Thoracic aorta (tissue), 2 donors: ENCODE results near the gene GFER. TPM values are rescaled to one million over a fixed set of nuclear protein-coding genes. Genes with fewer than 3 reads are reported as not detected.
A peak's percentile ranks its signal among the peaks of the same experiment; 100 is the strongest.
"Not testable (repeated sequence)": the region's sequence is repeated elsewhere in the genome, so short reads cannot be mapped to it uniquely, and the experiment has no call there.

Experiments
- ATAC-seq: fragments of 150-250 bp; one replicate; pipeline ENCODE4 v1.8.0; 2017; ENCODE audit warnings: low read depth; ENCODE audit not compliant: insufficient number of reproducible peaks, low FRiP score
- DNase-seq: peaks from one replicate; pipeline ENCODE4 v3.0.0-alpha.2; 2020; ENCODE audit warnings: low spot score
- H3K27ac ChIP-seq, 2 donors: fragments of 200-600 bp; sonication (generic); 1 replicate in 1 of 2; 2 replicates in 1 of 2; pipeline ENCODE4 v1.5.1; 2016; ENCODE audit warnings: mild to moderate bottlenecking in 2 of 2, moderate library complexity in 2 of 2
- H3K27me3 ChIP-seq: fragments of 200-600 bp; sonication (generic); replicated peaks from 2 replicates; pipeline ENCODE4 v1.6.0; 2016; ENCODE audit warnings: mild to moderate bottlenecking; ENCODE audit not compliant: insufficient read depth
- H3K36me3 ChIP-seq: fragments of 200-600 bp; sonication (generic); one replicate; pipeline ENCODE4 v1.5.1; 2016
- H3K4me1 ChIP-seq, 2 donors: fragments of 200-600 bp; sonication (generic); 1 replicate in 1 of 2; 2 replicates in 1 of 2; pipeline versions ENCODE4 v1.5.1 to v1.6.0; 2016; ENCODE audit warnings: low read depth in 2 of 2, mild to moderate bottlenecking in 1 of 2; ENCODE audit not compliant: control insufficient read depth in 1 of 2
- H3K4me3 ChIP-seq: fragments of 200-600 bp; sonication (generic); 2 replicates; pipeline ENCODE4 v1.5.1; 2016; ENCODE audit warnings: mild to moderate bottlenecking
- H3K9me3 ChIP-seq: fragments of 200-600 bp; sonication (generic); 2 replicates; pipeline ENCODE4 v1.5.1; 2016
- CTCF ChIP-seq: fragments of 200-600 bp; sonication (generic); IDR thresholded peaks from one replicate; pipeline ENCODE4 v1.5.1; 2019; ENCODE audit warnings: antibody characterized with exemption
- total RNA-seq, 2 donors: library from RNA; depleted of rRNA; stranded (reverse); fragments of >200 nt; gene quantifications; one replicate each; pipeline versions ENCODE4 v1.1.0 to v1.2.3, GENCODE V29; 2016

GFER gene
- total RNA-seq, 2 donors from 2014 or later, result 12.4 to 14.6 TPM

DNA sequence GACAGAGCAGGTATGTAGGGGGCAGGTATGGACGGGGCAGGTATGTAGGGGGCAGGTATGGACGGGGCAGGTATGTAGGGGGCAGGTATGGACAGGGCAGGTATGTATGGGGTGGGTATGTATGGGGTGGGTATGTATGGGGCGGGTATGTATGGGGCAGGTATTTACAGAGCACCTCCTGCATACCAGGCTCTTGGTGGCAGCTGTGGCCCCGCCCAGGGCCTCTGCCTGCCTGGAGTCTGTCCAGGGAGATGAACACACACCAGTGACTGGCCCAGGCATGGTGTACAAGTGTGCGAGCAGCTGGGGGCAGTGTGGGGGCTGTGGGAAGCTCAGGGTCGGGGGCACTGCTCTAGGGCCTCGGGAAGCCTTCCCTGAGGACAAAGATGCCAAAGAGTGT lies 33.9 kb upstream of the GFER start:
- H3K27ac ChIP-seq, result no peak overlapping the region
- H3K9me3 ChIP-seq, result no peaks in the 10 kb centered on the region
- no peaks in the 10 kb centered on the region for H3K27me3 ChIP-seq
- DNase-seq (no peak), ATAC-seq (no peak)
- no peaks in the 10 kb centered on the region for H3K36me3 ChIP-seq
- H3K4me3 ChIP-seq, result no peak overlapping the region
- no peaks in the 10 kb centered on the region for H3K4me1 ChIP-seq
- TF ChIP-seq CTCF, result no peak

DNA sequence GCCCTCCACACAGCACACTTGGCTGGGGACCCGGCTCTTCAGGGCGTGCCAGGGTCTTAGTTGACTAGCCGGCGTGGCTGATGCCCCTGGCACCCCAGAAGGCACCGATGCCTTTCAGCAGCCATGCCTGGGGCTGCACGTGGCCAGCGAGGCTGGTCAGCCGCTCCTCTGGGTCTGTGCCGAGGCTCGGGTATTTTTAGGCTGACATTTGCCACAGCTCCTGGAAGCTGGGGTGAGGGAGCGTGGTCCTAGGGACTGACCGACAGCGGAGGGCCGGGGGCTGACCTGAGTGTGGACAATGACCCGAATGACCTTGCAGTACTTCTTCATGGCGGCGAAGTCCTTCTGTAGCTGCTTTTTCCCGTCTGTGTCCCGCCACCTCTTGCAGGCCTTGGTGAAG lies 33.4 kb upstream of the GFER start:
- H3K36me3 ChIP-seq, result no peaks in the 10 kb centered on the region
- H3K27me3 ChIP-seq, result no peaks in the 10 kb centered on the region
- no peaks in the 10 kb centered on the region for H3K9me3 ChIP-seq
- no peak overlapping the region for H3K4me3 ChIP-seq
- no peak for TF ChIP-seq CTCF
- H3K4me1 ChIP-seq, result no peaks in the 10 kb centered on the region
- H3K27ac ChIP-seq, result no peak overlapping the region
- DNase-seq (no peak), ATAC-seq (no peak)

DNA sequence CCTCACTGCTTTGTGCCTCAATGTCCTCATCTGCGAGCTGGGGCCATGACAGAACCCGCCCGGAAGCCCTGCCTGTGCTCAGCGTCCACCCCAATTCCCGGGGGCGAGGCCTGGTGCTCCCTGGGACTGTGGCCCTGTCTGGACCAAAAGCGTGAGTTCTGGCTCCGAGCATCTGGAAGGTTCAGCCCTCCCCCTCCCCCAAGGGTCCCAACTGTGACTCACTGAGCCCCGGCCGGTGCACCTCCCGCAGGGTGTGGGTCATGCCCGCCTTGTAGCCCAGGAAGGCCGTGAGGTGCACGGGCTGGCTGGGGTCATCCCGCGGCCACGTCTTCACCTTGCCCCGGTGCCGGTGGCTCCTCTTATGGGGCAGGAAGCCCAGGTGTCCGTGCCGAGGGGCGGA lies 30.3 kb upstream of the GFER start:
- ATAC-seq (no peak), DNase-seq (no peak)
- no peak for TF ChIP-seq CTCF
- no peaks in the 10 kb centered on the region for H3K27me3 ChIP-seq
- no peak overlapping the region for H3K27ac ChIP-seq
- no peak overlapping the region for H3K4me3 ChIP-seq
- H3K4me1 ChIP-seq, result peaks cover 0 to under 1% of the 10 kb centered on the region in 2 donors
- no peaks in the 10 kb centered on the region for H3K36me3 ChIP-seq
- H3K9me3 ChIP-seq, result no peaks in the 10 kb centered on the region

GRCh38 chr16:1957434-1958142 lies 26.4 kb upstream of the GFER start:
- H3K27me3 ChIP-seq, DNase-seq, H3K27ac ChIP-seq, H3K4me3 ChIP-seq, H3K9me3 ChIP-seq, ATAC-seq: not testable (repeated sequence)
- peaks cover 13% of the 10 kb centered on the region for H3K36me3 ChIP-seq
- peaks cover 6 to 19% of the 10 kb centered on the region in 2 donors for H3K4me1 ChIP-seq

DNA sequence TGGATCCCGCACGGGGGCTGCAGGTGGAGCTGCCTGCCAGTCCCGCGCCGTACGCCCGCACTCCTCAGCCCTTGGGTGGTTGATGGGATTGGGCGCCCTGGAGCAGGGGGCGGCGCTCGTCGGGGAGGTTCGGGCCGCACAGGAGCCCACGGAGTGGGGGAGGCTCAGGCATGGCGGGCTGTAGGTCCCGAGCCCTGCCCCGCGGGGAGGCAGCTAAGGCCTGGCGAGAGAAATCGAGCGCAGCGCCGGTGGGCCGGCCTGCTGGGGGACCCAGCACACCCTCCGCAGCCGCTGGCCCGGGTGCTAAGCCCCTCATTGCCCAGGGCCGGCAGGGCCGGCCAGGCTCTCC lies 25.9 kb upstream of the GFER start:
- H3K27me3 ChIP-seq, H3K9me3 ChIP-seq, H3K27ac ChIP-seq, H3K4me3 ChIP-seq, DNase-seq, ATAC-seq: not testable (repeated sequence)
- peaks cover 6 to 19% of the 10 kb centered on the region in 2 donors for H3K4me1 ChIP-seq
- peaks cover 18% of the 10 kb centered on the region for H3K36me3 ChIP-seq

- Histone ChIP-seq H3K27me3 (no peaks in the 10 kb centered on the region), H3K36me3 (peaks cover 18% of the 10 kb centered on the region), H3K4me1 (peaks cover 6 to 19% of the 10 kb centered on the region in 2 donors), H3K9me3 (no peaks in the 10 kb centered on the region), H3K4me3 (peak overlapping the region; percentile 86), H3K27ac (peak overlapping the region; percentile 58 to 75)
- ATAC-seq (peak; percentile 2), DNase-seq (no peak)
- no peak for TF ChIP-seq CTCF
These were observed 25.2 kb upstream of the GFER start for GRCh38 chr16:1958715-1959268.
